SK-N-SH (cell line): Measurements from ENCODE around the gene CDH2. TPM values are rescaled to one million over a fixed set of nuclear protein-coding genes. Genes with fewer than 3 reads are reported as not detected.

Experiments
- CTCF ChIA-PET: fragments of 300-600, 350-600 bp; formaldehyde crosslinking; extraction: SDS; loops from one replicate; lab custom pipeline; 2021; lab: Yijun Ruan, JAX
- POLR2A ChIA-PET: fragments of 350-600 bp; sonication (Branson Sonifier 250); formaldehyde crosslinking; extraction: SDS; loops from one replicate; lab custom pipeline; 2020; ENCODE audit warnings: antibody characterized with exemption, inconsistent platforms; lab: Yijun Ruan, JAX
- DNase-seq: peaks from one replicate; pipeline ENCODE4 v3.0.0; 2012
- H2AFZ ChIP-seq: fragments of 200-600 bp; sonication (generic); 2 replicates; pipeline ENCODE4 v1.8.1; 2016; ENCODE audit warnings: antibody characterized with exemption, mild to moderate bottlenecking, low read depth
- H3F3A ChIP-seq: fragments of 200-600 bp; sonication (generic); replicated peaks from 2 replicates; pipeline ENCODE3; 2016; ENCODE audit warnings: antibody characterized with exemption, mild to moderate bottlenecking; ENCODE audit not compliant: insufficient read depth
- H3K27ac ChIP-seq, 2 experiments: fragments of 200-500 bp in 1 of 2; fragments of 200-600 bp in 1 of 2; sonication (Bioruptor generic) in 1 of 2; sonication (generic), shearing (Covaris generic) in 1 of 2; 2 replicates each; pipeline versions ENCODE4 v1.5.1 to v1.6.1; 2014 to 2016; ENCODE audit warnings: low read depth in 2 of 2, inconsistent platforms in 1 of 2, low read length in 1 of 2, mild to moderate bottlenecking in 1 of 2, mixed read lengths in 1 of 2
- H3K27me3 ChIP-seq: fragments of 200-600 bp; sonication (generic), shearing (Covaris generic); 2 replicates; pipeline ENCODE4 v1.6.1; 2016; ENCODE audit warnings: mixed run types; ENCODE audit not compliant: insufficient read depth
- H3K36me3 ChIP-seq, 2 experiments: fragments of 200-500 bp in 1 of 2; fragments of 200-600 bp in 1 of 2; sonication (Bioruptor generic) in 1 of 2; sonication (generic) in 1 of 2; replicated peaks in 1 of 2; 2 replicates each; pipeline versions ENCODE3 to v1.5.1; 2014 to 2016; ENCODE audit warnings: low read length in 1 of 2, mild to moderate bottlenecking in 1 of 2; ENCODE audit not compliant: insufficient read depth in 2 of 2, control insufficient read depth in 1 of 2
- H3K4me1 ChIP-seq, 2 experiments: fragments of 200-500 bp in 1 of 2; fragments of 200-600 bp in 1 of 2; sonication (Bioruptor generic) in 1 of 2; sonication (generic), shearing (Covaris generic) in 1 of 2; 2 replicates each; pipeline versions ENCODE4 v1.5.1 to v1.6.1; 2014 to 2016; ENCODE audit warnings: low read depth in 1 of 2, low read length in 1 of 2, mixed run types in 1 of 2; ENCODE audit not compliant: insufficient read depth in 2 of 2, control insufficient read depth in 1 of 2
- H3K4me2 ChIP-seq: fragments of 200-600 bp; sonication (generic), shearing (Covaris generic); 2 replicates; pipeline ENCODE4 v1.6.1; 2017; ENCODE audit warnings: mixed run types
- H3K4me3 ChIP-seq, 2 experiments: fragments of 200-500 bp in 1 of 2; fragments of 200-600 bp in 1 of 2; sonication (Bioruptor generic) in 1 of 2; sonication (generic), shearing (Covaris generic) in 1 of 2; 2 replicates each; pipeline versions ENCODE4 v1.5.1 to v1.8.1; 2014 to 2016; ENCODE audit warnings: low read depth in 2 of 2, inconsistent platforms in 1 of 2, low read length in 1 of 2, mild to moderate bottlenecking in 1 of 2, mixed read lengths in 1 of 2, moderate library complexity in 1 of 2
- H3K79me2 ChIP-seq: fragments of 200-600 bp; sonication (generic); 2 replicates; pipeline ENCODE4 v1.8.1; 2017; ENCODE audit warnings: mild to moderate bottlenecking; ENCODE audit not compliant: insufficient read depth
- H3K9ac ChIP-seq: fragments of 200-600 bp; sonication (generic); 2 replicates; pipeline ENCODE4 v1.6.1; 2017; ENCODE audit warnings: mixed run types
- H3K9me2 ChIP-seq: fragments of 200-600 bp; sonication (generic); 2 replicates; pipeline ENCODE4 v1.6.1; 2017; ENCODE audit warnings: mixed run types
- H3K9me3 ChIP-seq: fragments of 200-600 bp; sonication (generic); 2 replicates; pipeline ENCODE4 v1.6.1; 2017; ENCODE audit warnings: mixed run types, mild to moderate bottlenecking, moderate library complexity
- H4K20me1 ChIP-seq: fragments of 200-600 bp; sonication (generic); 2 replicates; pipeline ENCODE4 v1.6.1; 2017; ENCODE audit warnings: mild to moderate bottlenecking, mixed run types; ENCODE audit not compliant: insufficient read depth
- CHD2 ChIP-seq: fragments of 150-350 bp; IDR thresholded peaks from 2 replicates; pipeline ENCODE4 v1.6.1; 2018; ENCODE audit warnings: low read length; ENCODE audit not compliant: partially characterized antibody
- CTCF ChIP-seq: fragments of 200-600 bp; sonication (generic); IDR thresholded peaks from 2 replicates; pipeline ENCODE4 v1.6.1; 2017; ENCODE audit warnings: antibody characterized with exemption, mild to moderate bottlenecking, moderate library complexity
- ELF1 ChIP-seq: IDR thresholded peaks from 2 replicates; pipeline ENCODE4 v1.4.0; 2012
- EP300 ChIP-seq, 2 experiments: IDR thresholded peaks; 2 replicates each; pipeline versions ENCODE4 v1.4.0 to v1.6.1; 2012; ENCODE audit warnings: borderline replicate concordance in 1 of 2, low read depth in 1 of 2, low read length in 1 of 2
- EZH2phosphoT487 ChIP-seq: fragments of 200-600 bp; sonication (generic); IDR thresholded peaks from 2 replicates; pipeline ENCODE4 v1.6.1; 2017; ENCODE audit warnings: low read depth, mixed run types, mild to moderate bottlenecking, antibody characterized with exemption, moderate library complexity, borderline replicate concordance
- GATA2 ChIP-seq: sonication (generic); formaldehyde crosslinking; IDR thresholded peaks from 2 replicates; pipeline ENCODE4 v1.5.0; 2020; ENCODE audit warnings: mild to moderate bottlenecking, missing genetic modification reagents
- MAX ChIP-seq: IDR thresholded peaks from 2 replicates; pipeline ENCODE4 v1.4.0; 2012; ENCODE audit warnings: low read depth
- MXI1 ChIP-seq: IDR thresholded peaks from 2 replicates; pipeline ENCODE4 v1.6.1; 2012; ENCODE audit warnings: mild to moderate bottlenecking, low read depth, low read length, improper control_type of control experiment
- NFIC ChIP-seq: IDR thresholded peaks from 2 replicates; pipeline ENCODE4 v1.4.0; 2012; ENCODE audit warnings: borderline replicate concordance
- NRF1 ChIP-seq: IDR thresholded peaks from 2 replicates; pipeline ENCODE4 v1.6.1; 2012; ENCODE audit warnings: low read depth, mild to moderate bottlenecking, low read length
- POLR2AphosphoS5 ChIP-seq: IDR thresholded peaks from 2 replicates; pipeline ENCODE4 v1.6.1; 2012; ENCODE audit warnings: low read depth, low read length
- RCOR1 ChIP-seq: fragments of 150-350 bp; IDR thresholded peaks from 2 replicates; pipeline ENCODE4 v1.6.1; 2017; ENCODE audit warnings: antibody characterized with exemption, low read length
- SMC3 ChIP-seq: IDR thresholded peaks from 2 replicates; pipeline ENCODE4 v1.6.1; 2012; ENCODE audit warnings: low read depth, low read length, improper control_type of control experiment
- TAF1 ChIP-seq: IDR thresholded peaks from 2 replicates; pipeline ENCODE4 v1.6.1; 2012; ENCODE audit warnings: low read depth, mild to moderate bottlenecking, low read length, moderate library complexity, borderline replicate concordance
- TCF12 ChIP-seq: IDR thresholded peaks from 2 replicates; pipeline ENCODE4 v1.4.0; 2012
- ZBTB33 ChIP-seq: IDR thresholded peaks from 2 replicates; pipeline ENCODE4 v1.4.0; 2012; ENCODE audit warnings: low read depth, borderline replicate concordance
- WGBS: methylation state at CpG from one replicate; pipeline ENCODE4 v1.1.6; 2017; ENCODE audit warnings: low lambda C conversion rate; 5-methylcytosine and 5-hydroxymethylcytosine counted together
- polyA plus RNA-seq, 3 experiments: library from polyadenylated mRNA; depleted of rRNA; stranded (reverse); fragments of >200 nt; gene quantifications; 2 replicates each; pipeline ENCODE4 v1.2.3, GENCODE V29; 2012
- TF ChIP-seq, protein P1 (sequence below): IDR thresholded peaks from 2 replicates; pipeline ENCODE4 v1.4.0; 2012; ENCODE audit warnings: low read depth, borderline replicate concordance

CDH2 gene
- polyA plus RNA-seq, 1 of the 3 experiments (the other 2 are of a cell fraction): 146 TPM

DNA sequence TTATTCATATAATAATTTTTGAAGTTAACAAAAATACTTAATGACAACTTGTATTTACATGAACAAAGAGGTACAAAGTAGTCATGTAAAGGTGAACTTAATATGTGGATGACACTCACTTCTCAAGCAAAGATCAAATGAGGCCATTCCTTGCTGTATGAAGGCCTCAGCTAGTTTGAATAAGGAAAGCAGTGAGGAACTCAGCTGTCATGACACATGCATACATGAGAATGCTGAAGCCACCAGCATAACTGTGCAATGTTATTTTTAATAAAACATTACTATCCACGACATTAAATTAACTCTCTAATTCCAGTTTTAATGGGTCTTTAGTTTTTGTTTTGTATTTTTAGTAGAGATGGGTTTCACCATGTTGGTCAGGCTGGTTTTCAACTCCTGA lies 102.9 kb downstream of the CDH2 start (continued):
- TF ChIP-seq RCOR1 (no peak), ELF1 (no peak), NFIC (no peak), CHD2 (no peak), SMC3 (no peak), EZH2phosphoT487 (no peak), GATA2 (no peak), MXI1 (no peak)
- TF ChIP-seq, protein P1, sequence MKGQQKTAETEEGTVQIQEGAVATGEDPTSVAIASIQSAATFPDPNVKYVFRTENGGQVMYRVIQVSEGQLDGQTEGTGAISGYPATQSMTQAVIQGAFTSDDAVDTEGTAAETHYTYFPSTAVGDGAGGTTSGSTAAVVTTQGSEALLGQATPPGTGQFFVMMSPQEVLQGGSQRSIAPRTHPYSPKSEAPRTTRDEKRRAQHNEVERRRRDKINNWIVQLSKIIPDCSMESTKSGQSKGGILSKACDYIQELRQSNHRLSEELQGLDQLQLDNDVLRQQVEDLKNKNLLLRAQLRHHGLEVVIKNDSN: no peak

GRCh38 chr18:28073658-28074057 lies 103.3 kb downstream of the CDH2 start:
- Histone ChIP-seq H3K36me3 (no peaks in the 10 kb centered on the region), H3K9me2 (no peaks in the 10 kb centered on the region), H4K20me1 (peaks cover 27% of the 10 kb centered on the region), H3K27me3 (no peaks in the 10 kb centered on the region), H3K4me1 (peaks cover 11 to 12% of the 10 kb centered on the region in 2 experiments), H3K9ac (no peak overlapping the region), H2AFZ (no peak overlapping the region), H3K4me3 (no peak overlapping the region), H3K4me2 (no peak overlapping the region), H3K9me3 (no peaks in the 10 kb centered on the region), H3K27ac (0 out of 4 replicates have a peak overlapping the region, but pooled peaks of 1 of the 2 experiments have one; percentile 5), H3K79me2 (peaks cover 99% of the 10 kb centered on the region), H3F3A (peaks cover 13% of the 10 kb centered on the region)
- TF ChIP-seq CHD2: peak; percentile 25
- TF ChIP-seq CTCF: no peak
- TF ChIP-seq POLR2AphosphoS5: no peak; the same call in 1 of the 2 replicates
- peak in 1 of 2 experiments; percentile 73; a peak in 1 of 4 replicates for TF ChIP-seq EP300 (IDR thresholded peaks at IDR 0.05; ENCODE audit: borderline replicate concordance in 1 of 2, low read depth in 1 of 2, low read length in 1 of 2)
- TF ChIP-seq GATA2: peak; percentile 92
- TF ChIP-seq RCOR1: peak; percentile 81
- CTCF ChIA-PET: interaction anchor here (0.7 kb wide), 1 partner anchor 23 kb away, joined by 3 read pairs; no protein-coding TSS in a partner anchor
- POLR2A ChIA-PET: no interaction called here
- 4% methylated on average over 3 of the region's 3 CpGs for WGBS
- peak; percentile 15 for DNase-seq

DNA sequence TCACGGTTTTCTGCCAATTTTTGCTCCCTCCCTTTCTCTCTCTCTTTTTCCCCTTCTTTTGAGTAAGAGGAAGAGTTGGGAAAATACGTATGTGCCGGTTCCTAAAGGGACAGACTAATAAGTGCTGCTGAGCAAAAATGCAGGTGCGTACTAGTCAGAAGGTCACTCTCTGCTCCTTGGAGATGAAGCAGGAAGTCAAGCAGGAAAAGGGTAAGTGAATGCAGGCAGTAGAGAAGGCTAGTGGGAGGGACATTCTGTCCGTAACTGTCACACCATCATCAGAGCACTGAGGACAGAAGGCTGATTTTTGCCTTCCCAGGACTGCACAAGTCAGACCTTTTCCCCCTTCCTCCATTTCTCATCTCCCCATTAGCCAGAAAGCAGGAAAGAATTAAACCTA lies 105.7 kb downstream of the CDH2 start:
- peaks cover 11 to 18% of the 10 kb centered on the region in 2 experiments for H3K4me1 ChIP-seq
- DNase-seq: no peak
- H3K79me2 ChIP-seq: peaks cover 99% of the 10 kb centered on the region
- H3K9me2 ChIP-seq: no peaks in the 10 kb centered on the region
- H3K9me3 ChIP-seq: no peaks in the 10 kb centered on the region
- POLR2A ChIA-PET: no interaction called here
- TF ChIP-seq MAX (no peak), MXI1 (no peak), NRF1 (no peak), SMC3 (no peak), CHD2 (no peak), ZBTB33 (no peak), TCF12 (no peak), TAF1 (no peak)
- TF ChIP-seq, protein P1: no peak
- no peak overlapping the region for H3K9ac ChIP-seq
- H3K27me3 ChIP-seq: no peaks in the 10 kb centered on the region
- 92% methylated on average over 5 of the region's 5 CpGs for WGBS
- H4K20me1 ChIP-seq: peaks cover 24% of the 10 kb centered on the region; the same call in 1 of the 2 replicates
- peaks cover 36% of the 10 kb centered on the region for H3F3A ChIP-seq
- peaks cover 0 to 9% of the 10 kb centered on the region in 2 experiments for H3K36me3 ChIP-seq
- no peak overlapping the region for H3K4me2 ChIP-seq
- CTCF ChIA-PET: interaction anchor here (0.7 to 1.5 kb wide), 2 partner anchors 106 to 337 kb away, joined by 3 read pairs; partner anchors contain the start of gene CDH2
- no peak overlapping the region for H3K4me3 ChIP-seq
- H3K27ac ChIP-seq: no peak overlapping the region
- H2AFZ ChIP-seq: no peak overlapping the region
